Regular cardiac myocyte (primary cell): Measurements from ENCODE around the gene CASP8. TPM values are rescaled to one million over a fixed set of nuclear protein-coding genes. Genes with fewer than 3 reads are reported as not detected.

ENCODE experiments used
- total RNA-seq: library from RNA; depleted of rRNA; stranded (reverse); fragments of >200 nt; gene quantifications from 2 replicates; pipeline ENCODE4 v1.2.3, GENCODE V29; 2014

The CASP8 gene
- 24.0 and 24.2 TPM in 2 replicates for total RNA-seq

GRCh38 chr2:201260302-201260800 lies at the start of gene CASP8:
CASP8 (plus strand) TSS chr2:201260536; CDS start chr2:201266487, 5,951 bp downstream.

Other genes starting within 250 kb of the CASP8 start
- 9.8 and 11.6 TPM in 2 replicates for gene HYCC2, start 188.9 kb upstream of the CASP8 start, total RNA-seq
- 83.7 and 113 TPM in 2 replicates for gene NDUFB3, start 188.5 kb upstream of the CASP8 start, total RNA-seq
- gene CFLAR, start 144.4 kb upstream of the CASP8 start, total RNA-seq: 79.4 and 179 TPM in 2 replicates
- 6.1 and 8.2 TPM in 2 replicates for gene CASP10, start 77.4 kb upstream of the CASP8 start, total RNA-seq
- 0.38 and 1.4 TPM in 2 replicates for gene FLACC1, start 96.8 kb downstream of the CASP8 start, total RNA-seq
- gene TRAK2, start 190.9 kb downstream of the CASP8 start, total RNA-seq: 54.4 and 61.9 TPM in 2 replicates
- 50.2 and 59.5 TPM in 2 replicates for gene STRADB, start 191.2 kb downstream of the CASP8 start, total RNA-seq